ENCODE data around the gene ATP6V1G1. TPM values are rescaled to one million over a fixed set of nuclear protein-coding genes. Genes with fewer than 3 reads are reported as not detected.

The ATP6V1G1 gene
- total RNA-seq, 4 donors from 2014 or later: 90.9 to 310 (median 130) TPM

DNA sequence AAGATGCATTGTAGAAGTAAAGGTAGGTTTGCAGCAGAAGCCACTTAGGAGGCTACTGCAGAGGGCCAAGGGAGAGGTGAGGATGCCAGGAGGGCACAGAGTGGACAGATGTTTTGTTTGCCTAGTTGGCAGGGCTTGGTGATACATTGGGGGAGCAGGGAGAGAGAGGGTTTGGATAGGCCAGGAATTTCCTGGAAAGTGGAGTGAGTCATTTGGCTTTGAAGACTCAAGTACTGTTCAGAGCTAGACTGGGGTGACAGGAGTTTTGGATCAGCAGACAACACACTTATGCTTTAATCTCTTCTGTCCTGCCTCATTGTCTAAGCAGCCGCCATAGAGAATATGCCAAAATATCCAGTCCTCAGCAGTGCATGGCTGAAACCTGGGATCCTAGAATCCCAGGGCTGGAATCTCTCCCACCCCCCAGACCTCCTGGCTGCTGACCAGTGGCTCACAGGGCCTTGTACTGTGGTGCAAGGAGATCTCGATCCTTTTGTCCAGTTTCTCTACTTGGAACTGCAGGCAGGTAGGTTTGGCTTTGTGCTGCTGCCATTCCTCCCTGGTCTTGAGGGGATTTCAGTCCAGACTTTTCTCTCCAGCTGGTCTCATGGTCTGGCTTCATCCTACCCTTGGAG is 34.5 kb downstream of the ATP6V1G1 start:
- DNase-seq: no peak
- Histone ChIP-seq H3K4me1 (no peaks in the 10 kb centered on the region), H3K9me3 (no peaks in the 10 kb centered on the region), H3K27me3 (no peaks in the 10 kb centered on the region), H3K4me3 (no peak overlapping the region), H3K36me3 (no peaks in the 10 kb centered on the region), H3K27ac (no peak overlapping the region)
- intact Hi-C loops (cut with DNase I; ENCODE audit: low total_unique reads): no loop called here
- TF ChIP-seq, protein P1, sequence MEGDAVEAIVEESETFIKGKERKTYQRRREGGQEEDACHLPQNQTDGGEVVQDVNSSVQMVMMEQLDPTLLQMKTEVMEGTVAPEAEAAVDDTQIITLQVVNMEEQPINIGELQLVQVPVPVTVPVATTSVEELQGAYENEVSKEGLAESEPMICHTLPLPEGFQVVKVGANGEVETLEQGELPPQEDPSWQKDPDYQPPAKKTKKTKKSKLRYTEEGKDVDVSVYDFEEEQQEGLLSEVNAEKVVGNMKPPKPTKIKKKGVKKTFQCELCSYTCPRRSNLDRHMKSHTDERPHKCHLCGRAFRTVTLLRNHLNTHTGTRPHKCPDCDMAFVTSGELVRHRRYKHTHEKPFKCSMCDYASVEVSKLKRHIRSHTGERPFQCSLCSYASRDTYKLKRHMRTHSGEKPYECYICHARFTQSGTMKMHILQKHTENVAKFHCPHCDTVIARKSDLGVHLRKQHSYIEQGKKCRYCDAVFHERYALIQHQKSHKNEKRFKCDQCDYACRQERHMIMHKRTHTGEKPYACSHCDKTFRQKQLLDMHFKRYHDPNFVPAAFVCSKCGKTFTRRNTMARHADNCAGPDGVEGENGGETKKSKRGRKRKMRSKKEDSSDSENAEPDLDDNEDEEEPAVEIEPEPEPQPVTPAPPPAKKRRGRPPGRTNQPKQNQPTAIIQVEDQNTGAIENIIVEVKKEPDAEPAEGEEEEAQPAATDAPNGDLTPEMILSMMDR (IDR thresholded peaks at IDR 0.05): no peak
- no peak for TF ChIP-seq POLR2A (IDR thresholded peaks at IDR 0.05)

DNA sequence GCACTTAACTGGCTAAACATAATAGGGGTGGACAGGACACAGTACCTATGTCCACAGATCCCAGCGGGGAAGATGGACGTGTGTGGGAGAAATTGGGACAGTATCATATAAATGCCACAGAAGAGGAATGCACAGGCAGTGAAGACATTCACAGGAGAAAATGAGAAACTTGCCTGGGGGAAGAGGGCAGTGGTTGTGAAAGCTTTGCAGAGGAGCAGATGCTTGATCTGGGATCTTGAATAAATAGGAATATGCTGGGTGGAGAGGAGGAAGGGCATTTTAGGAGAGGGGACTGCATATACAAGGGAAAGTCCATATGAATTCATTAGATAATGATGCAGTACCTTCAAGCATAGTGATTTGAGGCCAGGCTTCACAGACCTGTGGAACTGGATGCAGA is 37.1 kb downstream of the ATP6V1G1 start:
- intact Hi-C loops (cut with DNase I; ENCODE audit: low total_unique reads): no loop called here
- Histone ChIP-seq H3K4me1 (no peaks in the 10 kb centered on the region), H3K27me3 (no peaks in the 10 kb centered on the region), H3K9me3 (no peaks in the 10 kb centered on the region), H3K4me3 (no peak overlapping the region), H3K36me3 (no peaks in the 10 kb centered on the region), H3K27ac (no peak overlapping the region)
- DNase-seq: no peak
- TF ChIP-seq POLR2A (IDR thresholded peaks at IDR 0.05): no peak
- TF ChIP-seq, protein P1 (IDR thresholded peaks at IDR 0.05): no peak

DNA sequence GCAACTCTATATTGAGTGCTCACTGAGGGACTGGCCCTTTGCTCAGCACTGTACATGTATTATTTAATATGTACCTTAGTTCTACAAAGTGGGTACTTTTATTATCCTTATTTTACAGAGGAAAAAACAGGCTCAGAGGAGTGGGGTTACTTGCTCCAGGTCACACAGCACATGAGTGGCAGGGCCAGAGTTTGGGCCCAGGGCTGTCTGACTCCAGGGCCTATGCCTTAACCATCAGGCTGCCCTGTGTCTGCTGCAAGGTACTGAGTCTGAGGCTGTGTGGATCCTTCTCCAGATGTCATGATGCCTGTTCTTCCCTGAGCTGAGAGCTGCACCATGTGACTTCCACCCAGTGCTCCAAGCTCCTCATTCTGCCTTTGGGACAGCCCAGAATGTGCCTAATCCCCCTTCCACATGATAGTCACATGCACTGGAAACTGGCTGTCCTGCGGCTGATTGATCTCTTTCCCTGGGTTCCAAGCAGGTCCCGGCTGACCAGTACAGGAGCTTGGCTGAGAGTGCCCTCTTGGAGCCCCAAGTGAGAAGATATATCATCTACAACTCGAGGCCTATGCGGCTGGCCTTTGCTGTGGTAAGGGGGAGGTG is 38.9 kb downstream of the ATP6V1G1 start:
- TF ChIP-seq POLR2A (IDR thresholded peaks at IDR 0.05): no peak
- TF ChIP-seq, protein P1 (IDR thresholded peaks at IDR 0.05): no peak
- Histone ChIP-seq H3K27ac (no peak overlapping the region), H3K36me3 (no peaks in the 10 kb centered on the region), H3K4me3 (no peak overlapping the region), H3K9me3 (no peaks in the 10 kb centered on the region), H3K4me1 (no peaks in the 10 kb centered on the region), H3K27me3 (no peaks in the 10 kb centered on the region)
- DNase-seq: no peak
- intact Hi-C loops (cut with DNase I; ENCODE audit: low total_unique reads): no loop called here

DNA sequence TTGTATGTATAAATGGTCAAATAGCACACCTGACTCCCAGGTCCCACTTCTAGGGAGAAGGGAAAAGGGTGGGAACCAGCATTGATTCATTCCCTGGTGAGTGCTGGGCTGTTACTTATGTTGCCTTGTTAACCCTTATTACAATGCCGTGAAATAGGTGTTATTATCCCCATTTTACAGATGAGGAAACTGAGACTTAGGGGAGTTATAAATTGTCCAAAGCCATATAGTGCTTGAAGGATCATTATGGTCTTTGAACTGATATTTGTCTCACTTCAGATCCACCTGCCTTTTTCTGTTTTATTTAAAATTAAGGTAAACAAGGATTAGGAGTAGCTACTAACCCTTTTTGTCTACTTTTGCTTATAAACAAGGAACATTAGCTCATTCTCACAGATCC is 40.0 kb downstream of the ATP6V1G1 start:
- no peaks in the 10 kb centered on the region for H3K9me3 ChIP-seq
- intact Hi-C loops (cut with DNase I; ENCODE audit: low total_unique reads): no loop called here
- H3K36me3 ChIP-seq: no peaks in the 10 kb centered on the region
- DNase-seq: no peak
- no peaks in the 10 kb centered on the region for H3K4me1 ChIP-seq
- H3K27me3 ChIP-seq: no peaks in the 10 kb centered on the region
- no peak for TF ChIP-seq POLR2A (IDR thresholded peaks at IDR 0.05)
- TF ChIP-seq, protein P1 (IDR thresholded peaks at IDR 0.05): no peak
- no peak overlapping the region for H3K4me3 ChIP-seq
- H3K27ac ChIP-seq: no peak overlapping the region

DNA sequence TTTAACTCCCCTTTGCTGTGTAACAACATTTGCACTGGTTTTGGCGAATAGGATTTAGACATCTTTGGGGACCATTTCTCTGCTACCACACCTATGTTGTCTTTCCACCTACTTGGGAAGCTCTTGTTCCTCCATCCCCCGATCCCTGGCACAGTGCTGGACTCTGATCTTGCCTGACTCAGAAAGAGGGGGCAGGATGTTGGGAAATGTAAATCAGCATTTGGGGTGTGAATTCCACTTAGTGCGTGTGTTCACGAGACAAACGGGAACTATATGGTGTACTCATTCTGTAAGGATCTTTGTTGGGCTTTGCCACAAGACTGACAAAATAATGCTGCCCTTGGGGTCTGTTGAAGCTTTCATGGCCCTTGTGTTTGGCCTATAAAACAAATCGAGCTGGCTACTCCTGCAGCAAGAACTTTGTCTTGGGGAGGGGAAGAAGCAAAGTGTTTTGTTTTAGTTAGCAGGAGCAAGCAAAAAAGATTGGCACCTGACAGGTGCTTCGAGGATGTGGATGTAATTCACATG is 42.1 kb downstream of the ATP6V1G1 start:
- no peaks in the 10 kb centered on the region for H3K27me3 ChIP-seq
- intact Hi-C loops (cut with DNase I; ENCODE audit: low total_unique reads): no loop called here
- no peaks in the 10 kb centered on the region for H3K9me3 ChIP-seq
- no peak overlapping the region for H3K27ac ChIP-seq
- H3K36me3 ChIP-seq: no peaks in the 10 kb centered on the region
- DNase-seq: no peak
- no peaks in the 10 kb centered on the region for H3K4me1 ChIP-seq
- no peak overlapping the region for H3K4me3 ChIP-seq
- TF ChIP-seq, protein P1 (IDR thresholded peaks at IDR 0.05): no peak
- TF ChIP-seq POLR2A (IDR thresholded peaks at IDR 0.05): no peak

Measured in uterus (tissue), 4 donors.